NCI-H1105 (cell line): Measurements from ENCODE around the gene GLB1L3.
"Not testable (repeated sequence)": the region's sequence is repeated elsewhere in the genome, so short reads cannot be mapped to it uniquely, and the experiment has no call there.

Experiments
- DNase-seq: peaks from one replicate; lab custom pipeline; 2025; lab: John Stamatoyannopoulos, UW

Gene GLB1L3

DNA sequence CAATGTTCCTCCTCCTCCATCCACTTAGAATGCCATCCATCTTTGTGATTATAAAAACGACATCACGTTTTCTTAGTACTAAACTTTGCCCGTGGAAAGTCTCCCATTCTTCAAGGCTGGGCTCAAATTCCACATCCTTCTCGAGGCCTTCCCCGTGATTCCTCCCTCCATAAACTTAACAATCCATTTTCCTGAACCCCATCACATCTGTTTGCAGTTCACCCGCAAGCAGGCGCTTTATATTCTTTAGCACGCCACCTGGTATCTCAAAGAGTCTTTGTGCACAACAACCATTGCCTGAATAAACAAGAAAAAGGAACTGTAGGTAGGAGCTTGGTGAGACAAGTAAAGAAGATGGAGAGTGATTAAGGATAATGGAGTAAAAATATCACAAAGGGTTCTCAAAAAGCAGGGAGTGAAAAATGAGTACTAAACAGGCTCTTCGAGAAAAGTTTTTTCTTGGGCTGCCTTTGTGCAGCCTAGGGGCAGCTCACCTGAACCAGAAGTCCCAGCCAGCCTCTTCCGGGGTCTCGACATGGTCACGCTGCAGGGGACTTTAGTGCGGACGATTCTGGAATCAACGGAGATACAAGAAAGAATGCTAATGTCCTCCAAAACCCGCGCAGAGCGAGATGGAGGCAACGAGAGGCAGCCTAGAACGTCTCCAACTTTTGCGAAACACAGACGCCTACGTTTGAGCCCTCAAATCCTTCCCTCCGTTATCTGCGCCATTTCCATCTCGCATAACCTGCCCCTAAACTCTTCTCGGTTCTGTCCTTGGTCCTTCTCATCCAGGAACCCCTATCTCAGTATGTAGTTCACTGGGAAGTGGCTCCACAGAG, 23.6 kb upstream of the GLB1L3 start:
- peak; percentile 68 for DNase-seq

DNA sequence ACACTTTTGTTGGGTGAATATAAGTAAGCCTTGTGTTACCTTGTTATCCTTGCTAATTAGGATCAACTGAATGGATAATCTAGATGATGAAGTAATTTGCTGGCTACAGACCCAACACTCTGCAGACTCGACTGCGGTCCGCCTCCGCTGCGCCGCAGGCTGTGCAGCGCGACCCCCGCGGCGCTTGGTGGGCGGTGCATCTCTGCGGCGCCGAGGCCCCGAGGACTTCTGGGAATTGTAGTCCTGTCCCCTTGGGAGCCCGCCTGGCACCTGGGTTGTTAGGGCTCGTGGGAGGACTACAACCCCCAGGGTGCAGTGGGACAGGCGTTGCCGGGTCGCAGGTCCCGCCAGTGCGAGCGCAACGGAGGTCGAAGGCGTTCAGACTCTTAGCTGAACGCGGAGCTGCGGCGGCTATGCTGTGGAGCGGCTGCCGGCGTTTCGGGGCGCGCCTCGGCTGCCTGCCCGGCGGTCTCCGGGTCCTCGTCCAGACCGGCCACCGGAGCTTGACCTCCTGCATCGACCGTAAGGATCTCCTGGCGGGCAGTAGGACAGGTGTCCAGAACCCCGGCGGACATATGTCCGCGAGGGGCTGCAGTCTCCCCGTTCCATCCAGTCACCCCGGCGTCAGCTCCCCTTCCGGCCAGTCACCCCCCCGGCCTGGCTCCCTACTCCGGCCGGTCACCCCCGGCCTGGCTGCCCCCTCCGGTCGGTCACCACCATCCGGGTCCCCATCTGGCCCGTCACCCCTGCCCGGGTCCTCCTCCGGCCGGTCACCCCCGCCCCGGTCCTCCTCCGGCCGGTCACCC, 22.8 kb upstream of the GLB1L3 start, which contains the start of the genes ACAD8 and THYN1:
Gene ACAD8 (plus strand): TSS at position 381 of the 806 bp plus-strand sequence. CDS start 33 bp downstream, at position 414.
Gene THYN1 (minus strand): TSS at position 165 of the 806 bp plus-strand sequence. CDS start 470 bp downstream, outside the sequence.
- DNase-seq, result peak; percentile 100

DNA sequence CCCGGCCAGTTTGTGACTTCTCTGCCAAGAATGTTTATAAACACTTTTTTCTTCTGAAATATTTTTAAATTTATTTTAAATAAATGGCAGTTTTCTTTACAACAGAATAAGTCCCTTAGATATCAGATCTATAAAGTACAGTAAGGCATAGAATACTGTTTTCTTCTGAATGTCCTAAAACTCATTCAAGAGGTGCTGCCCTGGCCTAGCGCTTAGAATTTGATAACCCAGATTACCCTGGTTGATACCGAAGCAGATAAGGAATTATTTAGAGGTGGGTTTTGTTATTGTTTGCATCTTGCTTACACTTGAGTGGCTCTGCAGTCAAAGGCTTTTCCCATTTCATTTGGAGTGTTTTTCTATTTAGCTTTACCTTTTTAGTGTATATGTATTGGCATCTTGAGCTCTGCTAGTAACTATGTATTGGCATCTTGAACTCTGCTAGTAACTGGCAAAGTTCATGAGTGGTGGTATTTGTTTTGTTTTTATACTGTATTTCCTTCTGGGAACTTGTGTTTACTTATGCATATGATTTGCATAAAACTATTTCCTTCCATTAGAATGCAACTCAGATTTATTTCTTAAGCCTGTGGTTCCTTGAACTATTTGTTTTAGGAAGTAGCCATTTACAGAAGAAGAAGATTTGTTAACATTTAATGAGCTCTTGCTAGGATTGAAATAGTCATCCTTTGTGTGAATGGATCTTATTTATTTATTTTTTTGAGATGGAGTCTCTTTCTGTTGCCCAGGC, 21.6 kb upstream of the GLB1L3 start:
- DNase-seq, result no peak

- DNase-seq, result not testable (repeated sequence)
These were observed 21.0 kb upstream of the GLB1L3 start for GRCh38 chr11:134255184-134255561.

GRCh38 chr11:134257101-134257500, 19.1 kb upstream of the GLB1L3 start:
- no peak for DNase-seq

DNA sequence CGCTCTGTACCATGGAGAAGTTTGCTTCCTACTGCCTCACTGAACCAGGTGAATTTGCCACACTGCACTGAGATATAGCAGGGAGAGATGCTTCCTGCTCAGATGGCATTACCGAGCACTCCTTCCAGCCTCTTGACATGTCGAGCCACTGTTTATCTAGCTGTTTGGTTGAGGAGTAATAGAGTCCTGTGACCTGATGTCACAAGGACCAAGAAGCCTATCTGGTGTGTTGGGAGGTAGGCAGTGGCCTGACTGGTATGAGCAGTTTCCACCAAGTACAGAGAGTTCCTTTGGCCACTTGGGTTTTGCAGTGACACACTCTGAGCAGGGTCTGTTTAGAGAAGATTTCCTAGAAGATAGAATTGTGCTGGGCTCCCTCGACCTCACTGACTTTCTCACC, 17.6 kb upstream of the GLB1L3 start:
- DNase-seq, result no peak

DNA sequence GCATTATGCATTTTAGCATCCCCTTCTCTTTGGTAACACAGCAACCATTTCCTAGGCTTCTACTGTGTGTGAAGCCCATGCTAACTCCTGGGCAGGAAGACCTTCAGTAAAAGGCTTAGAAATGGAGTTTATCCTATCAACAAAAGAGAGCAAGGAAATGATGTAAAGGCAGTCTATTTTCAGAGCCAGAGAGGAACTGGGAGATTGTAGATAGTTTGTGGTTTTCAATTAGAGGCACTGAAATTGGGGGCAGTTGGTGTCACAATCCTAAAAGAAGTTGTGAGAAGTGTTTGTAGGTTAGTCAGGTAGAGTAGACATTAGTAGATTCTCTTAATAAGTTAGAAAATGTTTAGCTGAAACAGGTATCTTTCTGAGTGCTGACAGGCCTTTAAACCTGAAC, 15.7 kb upstream of the GLB1L3 start:
- DNase-seq, result no peak

GRCh38 chr11:134260983-134261382, 15.2 kb upstream of the GLB1L3 start:
- no peak for DNase-seq

- peak; percentile 28 for DNase-seq
These were observed 14.3 kb upstream of the GLB1L3 start for GRCh38 chr11:134261626-134262488.

DNA sequence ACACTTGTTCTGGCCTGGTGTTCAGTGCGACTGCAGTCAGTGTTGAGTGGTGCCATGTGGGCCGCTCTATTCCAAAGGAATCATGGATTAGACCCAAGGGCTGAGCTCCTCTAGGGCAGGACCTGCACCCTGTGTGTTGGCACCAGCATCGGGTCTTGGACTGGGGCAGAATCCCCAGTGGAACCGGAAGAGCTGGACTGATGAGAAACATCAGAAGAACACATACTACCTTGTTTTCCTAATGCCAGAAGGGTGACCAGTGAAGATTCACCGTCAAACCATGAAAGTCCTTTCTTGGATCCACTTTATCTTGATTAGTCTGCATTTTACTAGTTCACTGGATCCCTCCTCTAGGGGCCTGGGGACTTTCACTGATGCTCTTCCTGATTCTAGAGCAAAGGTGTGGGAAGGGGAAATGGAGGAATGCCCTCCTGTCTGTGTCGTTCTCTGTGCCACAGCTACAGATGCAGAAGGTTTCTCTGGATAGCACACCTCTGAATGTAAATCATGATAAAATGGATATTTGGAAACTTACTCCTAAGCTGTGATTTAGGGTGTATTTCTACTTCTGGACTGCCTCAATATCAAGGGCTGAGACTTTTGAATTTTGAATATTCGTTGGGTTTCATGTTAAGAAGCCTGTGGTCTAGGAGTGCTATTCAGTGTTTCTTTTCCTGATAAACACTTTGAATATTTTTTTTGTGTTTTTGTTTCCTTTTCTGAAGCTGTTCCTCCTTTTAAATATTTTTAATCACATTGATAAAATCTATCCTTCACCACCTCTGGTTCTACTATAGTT, 11.0 kb upstream of the GLB1L3 start:
- no peak for DNase-seq

DNA sequence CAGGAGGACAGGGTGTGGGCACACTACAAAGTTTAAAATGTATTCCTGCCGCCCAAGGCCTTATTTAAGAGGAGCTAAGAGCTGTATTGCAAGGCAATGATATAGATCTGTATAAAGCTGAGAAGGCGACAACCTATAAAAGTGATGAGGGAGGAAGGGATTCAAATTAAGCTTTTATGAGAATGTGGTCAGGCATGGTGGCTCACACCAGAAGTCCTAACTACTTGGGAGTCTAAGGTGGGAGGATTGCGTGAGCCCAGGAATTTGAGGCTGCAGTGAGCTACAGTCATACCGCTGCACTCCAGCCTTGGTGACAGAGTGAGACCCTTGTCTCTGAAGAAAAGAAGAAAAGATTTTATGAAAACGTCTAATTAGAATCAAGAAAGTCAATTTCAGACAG, 9.7 kb upstream of the GLB1L3 start:
- DNase-seq, result no peak

DNA sequence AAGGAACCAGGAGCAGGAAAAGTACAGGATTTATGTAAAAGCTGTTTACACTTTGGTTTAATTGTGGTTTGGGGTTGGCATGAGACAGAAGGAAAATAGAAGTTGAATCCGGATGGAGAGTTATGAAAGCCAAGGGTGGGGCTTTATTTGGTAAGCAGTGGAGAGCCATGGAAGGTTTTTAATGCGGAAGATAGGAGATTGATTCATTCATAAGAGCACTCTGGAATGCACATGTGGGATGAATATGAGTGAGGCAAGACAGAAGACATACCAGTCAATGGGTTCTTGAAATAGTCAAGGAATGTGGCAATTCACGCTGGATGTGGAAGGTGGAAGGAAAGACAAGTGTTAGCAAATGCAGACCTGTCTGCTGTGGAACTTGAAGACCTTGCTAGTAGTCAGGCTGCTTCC, 9.3 kb upstream of the GLB1L3 start:
- no peak for DNase-seq

DNA sequence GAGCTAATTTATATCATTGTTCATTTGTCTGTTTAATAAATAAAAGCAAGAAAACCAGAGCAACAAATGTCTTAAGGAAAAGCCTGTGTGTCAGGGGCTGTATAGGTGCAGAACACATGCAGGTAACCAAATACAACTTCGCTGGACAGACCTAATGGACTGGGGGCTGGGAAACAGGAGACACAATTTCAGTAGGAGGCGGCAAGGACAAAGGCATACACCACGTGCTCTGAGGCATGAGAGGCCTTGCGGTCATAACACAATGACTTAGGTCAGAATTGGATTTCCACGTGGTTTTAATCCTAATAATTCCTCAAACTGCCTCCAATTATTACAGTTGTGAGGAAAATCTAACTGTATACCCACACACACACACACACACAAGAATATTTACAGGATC, 8.7 kb upstream of the GLB1L3 start:
- no peak for DNase-seq

GRCh38 chr11:134267966-134268365, 8.2 kb upstream of the GLB1L3 start:
- DNase-seq, result no peak

DNA sequence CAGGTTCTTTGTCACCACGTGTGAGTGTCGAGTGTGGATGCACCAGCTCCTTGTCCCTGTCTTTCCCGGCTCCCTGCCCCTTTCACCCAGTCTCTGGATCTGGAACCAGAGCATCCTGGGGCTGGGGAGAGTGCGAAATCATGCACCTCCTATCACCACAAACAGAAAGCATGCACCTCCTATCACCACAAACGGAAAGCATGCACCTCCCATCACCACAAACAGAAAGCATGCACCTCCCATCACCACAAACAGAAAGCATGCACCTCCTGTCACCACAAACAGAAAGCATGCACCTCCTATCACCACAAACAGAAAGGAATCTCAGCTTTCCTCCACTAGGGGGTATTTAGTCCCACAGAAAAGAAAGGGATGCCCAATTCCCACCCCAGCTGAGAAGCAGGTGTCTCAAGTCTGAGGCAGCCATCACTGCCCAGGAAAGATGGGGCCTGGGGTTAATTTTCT, 5.9 kb upstream of the GLB1L3 start:
- DNase-seq, result peak; percentile 33

DNA sequence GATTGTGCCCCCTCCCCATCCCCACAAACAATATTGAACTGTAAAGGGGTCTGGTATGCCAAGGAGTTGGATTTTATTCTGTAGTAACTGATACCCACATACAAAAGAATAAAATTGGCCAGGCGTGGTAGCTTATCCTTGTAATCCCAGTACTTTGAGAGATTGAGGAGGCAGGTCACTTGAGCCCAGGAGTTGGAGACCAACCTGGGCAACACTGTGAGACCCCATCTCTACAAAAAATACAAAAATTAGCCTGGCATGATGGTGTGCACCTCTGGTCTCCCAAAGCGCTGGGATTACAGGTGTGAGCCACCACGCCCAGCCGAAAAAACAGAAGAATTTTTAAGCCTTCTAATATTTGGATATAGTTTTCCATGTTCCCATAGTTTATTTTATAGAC, 4.2 kb upstream of the GLB1L3 start:
- DNase-seq, result no peak

- no peak for DNase-seq
These were observed 3.5 kb upstream of the GLB1L3 start for GRCh38 chr11:134272381-134273316.

GRCh38 chr11:134273317-134273712, 2.9 kb upstream of the GLB1L3 start:
- no peak for DNase-seq

- DNase-seq, result no peak
These were observed 1.0 kb upstream of the GLB1L3 start for GRCh38 chr11:134275188-134275533.
